ENCODE data around the gene OR14I1.
"Not testable (repeated sequence)": the region's sequence is repeated elsewhere in the genome, so short reads cannot be mapped to it uniquely, and the experiment has no call there.

The OR14I1 gene

DNA sequence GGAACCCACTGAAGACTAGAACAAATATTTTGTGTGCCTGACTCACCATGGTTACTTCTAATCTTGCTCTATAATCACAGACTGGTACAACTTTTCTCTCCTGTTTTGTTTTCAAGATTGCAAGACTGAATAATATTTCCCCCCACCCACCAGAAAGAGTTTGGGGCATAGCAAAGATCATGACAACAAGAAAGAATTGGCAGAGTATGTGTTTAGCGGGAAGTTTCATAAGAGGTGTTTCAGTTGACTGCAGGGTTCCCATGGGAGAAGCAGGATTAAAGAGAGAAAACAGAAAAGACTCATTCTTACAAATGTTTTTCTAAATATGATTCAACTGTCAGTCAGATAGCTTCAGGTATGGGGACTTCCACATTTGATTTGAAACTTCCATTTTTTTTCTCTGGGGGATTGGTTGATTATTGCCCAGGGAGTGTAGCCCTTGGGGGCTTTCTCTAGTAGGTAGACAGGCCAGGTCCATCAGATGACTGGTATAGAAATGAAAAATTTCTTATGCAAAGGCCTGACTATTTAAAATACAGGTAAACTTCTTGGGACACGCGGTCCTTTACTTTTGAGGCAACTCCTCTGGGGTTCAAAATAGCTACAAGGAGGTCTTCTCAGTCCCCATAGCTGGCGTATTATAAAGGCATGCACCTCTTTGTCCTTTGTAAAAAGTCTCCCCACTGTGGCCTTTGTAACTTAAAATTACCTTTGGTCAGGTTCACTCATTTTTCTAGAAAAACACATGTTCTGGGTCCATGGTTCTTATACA, 13.9 kb downstream of the OR14I1 start:
- DNase-seq (ENCODE audit: low read depth in 2 of 3, low spot score in 1 of 3), result no peak

DNA sequence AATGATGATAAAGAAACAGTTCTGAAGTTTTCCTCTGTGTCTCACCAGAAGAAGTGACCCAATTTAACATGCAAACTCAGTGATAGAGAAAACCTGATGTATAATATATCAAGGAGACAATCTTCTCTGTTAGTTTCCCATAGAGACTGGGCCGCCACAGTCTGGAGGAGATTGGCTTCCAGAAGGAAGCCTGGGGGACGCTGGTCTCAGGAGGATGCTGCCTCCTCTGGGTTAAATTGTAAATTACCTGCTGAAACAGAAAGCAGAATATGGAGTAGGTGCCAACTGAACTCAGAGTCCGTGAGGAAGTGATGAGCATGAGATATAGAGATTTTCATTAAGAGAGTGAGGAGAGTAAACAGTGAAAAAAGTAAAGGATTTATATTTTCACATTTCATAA, 15.8 kb downstream of the OR14I1 start:
- DNase-seq (ENCODE audit: low read depth in 2 of 3, low spot score in 1 of 3), result no peak

DNA sequence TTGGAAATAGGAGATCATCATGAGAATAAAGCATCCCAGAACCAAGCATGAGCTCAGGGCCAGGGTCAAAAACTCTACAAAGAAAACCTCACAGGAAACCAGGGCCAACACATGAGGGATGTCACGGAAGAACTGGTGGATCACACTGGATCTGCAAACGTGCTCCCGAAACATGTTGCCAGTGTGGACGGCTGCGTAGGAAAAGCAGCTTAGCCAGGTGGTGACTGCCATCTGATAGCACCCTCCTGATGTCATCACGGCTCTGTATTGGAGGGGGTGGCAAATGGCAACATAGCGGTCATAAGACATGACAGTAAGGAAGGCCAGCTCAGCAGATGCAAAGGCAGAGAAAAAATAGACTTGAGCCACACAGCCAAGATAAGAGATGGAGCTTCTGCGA, 20.9 kb downstream of the OR14I1 start:
- no peak for DNase-seq (ENCODE audit: low read depth in 2 of 3, low spot score in 1 of 3)

DNA sequence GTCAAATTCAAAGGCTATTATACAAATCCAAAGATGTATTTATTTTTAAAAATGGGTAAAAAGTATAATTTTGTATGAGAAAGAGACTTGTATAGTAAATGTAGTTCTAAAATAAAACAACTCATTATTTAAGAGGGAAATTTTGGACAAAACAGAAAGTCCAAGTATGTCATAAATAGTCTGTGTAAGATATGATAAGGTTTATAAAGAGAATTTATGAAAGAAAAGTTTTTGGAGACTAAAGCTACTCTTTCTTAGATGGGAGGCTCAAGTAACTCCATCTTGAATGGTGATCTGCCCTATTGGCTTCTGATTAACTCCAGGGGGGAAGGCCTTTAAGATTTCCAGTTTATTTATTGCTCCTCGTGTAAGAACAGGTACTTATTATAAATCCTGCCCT, 32.6 kb downstream of the OR14I1 start:
- no peak for DNase-seq (ENCODE audit: low read depth in 2 of 3, low spot score in 1 of 3)

DNA sequence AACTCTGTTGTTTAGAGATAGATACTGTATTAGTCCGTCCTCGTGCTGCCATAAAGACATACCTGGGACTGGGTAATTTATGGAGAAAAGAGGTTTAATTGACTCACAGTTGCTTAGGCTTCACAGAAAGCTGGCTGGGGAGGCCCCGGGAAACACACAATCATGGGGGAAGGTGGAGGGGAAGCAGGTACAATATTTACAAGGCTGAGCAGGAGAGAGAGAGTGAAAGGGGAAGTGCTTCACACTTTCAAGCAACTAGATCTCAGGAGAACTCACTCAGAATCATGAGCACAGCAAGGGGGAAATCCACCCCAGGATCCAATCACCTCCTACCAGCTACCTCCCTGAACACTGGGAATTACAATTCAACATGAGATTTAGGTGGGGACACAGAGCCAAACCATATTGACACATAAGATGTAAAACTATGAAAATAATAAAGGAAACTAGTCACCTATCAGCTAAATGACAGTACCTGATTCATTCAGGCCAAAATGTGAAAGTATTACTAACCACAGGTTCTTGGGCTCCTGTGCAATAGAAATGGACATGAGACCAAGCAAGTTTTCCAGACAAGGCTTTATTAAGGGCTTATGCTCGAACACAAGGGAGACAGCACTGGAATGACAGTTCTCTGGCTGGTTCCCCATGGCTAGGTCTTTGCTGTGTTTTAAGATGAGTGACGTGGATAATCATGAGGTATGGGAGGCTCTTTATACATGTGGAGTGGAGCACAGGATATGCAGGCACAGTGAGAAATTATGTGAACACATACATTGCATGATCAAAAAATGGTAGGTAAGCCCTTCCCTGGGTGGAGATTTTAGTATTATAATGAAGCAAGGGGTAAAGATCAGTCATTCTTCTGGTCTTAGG, 38.9 kb downstream of the OR14I1 start:
- DNase-seq (ENCODE audit: low read depth in 2 of 3, low spot score in 1 of 3), result not testable (repeated sequence)

DNA sequence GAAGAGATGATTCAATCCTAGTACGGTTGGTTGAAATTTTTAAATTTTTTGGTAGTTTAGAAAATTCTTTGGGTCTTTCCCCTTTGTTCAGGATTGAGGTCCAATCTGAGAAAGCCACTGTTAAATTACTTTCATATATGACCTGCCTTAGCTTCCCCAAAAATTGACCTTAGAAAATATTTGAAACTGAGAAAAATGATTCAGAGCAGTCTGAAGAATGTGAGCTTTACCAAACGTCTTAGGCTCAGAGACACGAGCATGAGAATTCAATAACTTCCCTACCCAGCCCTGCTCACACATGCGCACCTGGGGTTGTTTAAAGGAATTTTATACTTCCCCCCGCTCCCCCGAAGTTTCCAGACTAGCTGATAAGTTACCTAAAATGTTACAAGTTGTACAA, 45.8 kb downstream of the OR14I1 start:
- not testable (repeated sequence) for DNase-seq (ENCODE audit: low read depth in 2 of 3, low spot score in 1 of 3)

DNA sequence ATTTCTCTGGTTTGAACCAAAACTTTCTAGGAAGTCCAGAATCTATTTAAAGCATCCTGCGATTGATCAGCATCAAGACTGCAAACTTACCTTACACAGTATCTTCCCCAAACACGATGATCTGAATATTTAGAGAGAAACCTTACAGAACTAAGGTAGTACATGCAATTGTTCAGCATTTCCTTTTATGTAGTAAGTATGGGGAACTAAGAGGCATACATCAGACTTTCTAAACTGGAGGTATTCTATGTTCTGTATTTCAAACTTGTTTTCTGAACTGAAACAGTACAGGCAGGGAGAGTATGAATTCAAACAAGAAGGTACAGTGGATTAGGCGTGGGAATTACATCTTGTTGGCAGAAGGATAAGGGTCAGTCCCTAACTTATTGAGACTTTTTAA, 47.2 kb downstream of the OR14I1 start, which contains the start of gene OR2T27:
OR2T27 (minus strand) TSS at position 175 of the 400 bp plus-strand sequence. CDS start 4,644 bp downstream, outside the sequence.
- DNase-seq (ENCODE audit: low read depth in 2 of 3, low spot score in 1 of 3), result not testable (repeated sequence)
